CD4-positive, alpha-beta T cell (primary cell): ENCODE results near the gene PPIP5K2. TPM values are rescaled to one million over a fixed set of nuclear protein-coding genes. Genes with fewer than 3 reads are reported as not detected.

Experiments
- ATAC-seq: fragments of 200-7000 bp; cut with Tn5 transposase; one replicate; pipeline ENCODE4 v1.10.0; 2022; ENCODE audit warnings: mild to moderate bottlenecking; ENCODE audit not compliant: poor library complexity
- CTCF ChIA-PET: fragments of 350-600 bp; sonication (Branson Sonifier 250); formaldehyde crosslinking; loops from one replicate; lab custom pipeline; 2021; ENCODE audit warnings: antibody characterized with exemption, inconsistent platforms; lab: Charles Lee
- POLR2A ChIA-PET: fragments of 350-600 bp; sonication (Branson Sonifier 250); formaldehyde crosslinking; loops from one replicate; lab custom pipeline; 2021; ENCODE audit warnings: antibody characterized with exemption, inconsistent platforms; lab: Charles Lee
- DNase-seq, 14 experiments: peaks; one replicate each; pipeline ENCODE4 v3.0.0-alpha.2; 2013 to 2020; ENCODE audit warnings: mixed read lengths in 2 of 14
- H3K27ac ChIP-seq, 2 donors: one replicate each; pipeline versions ENCODE4 v1.5.1 to v1.7.0; 2013; ENCODE audit warnings: low read length in 2 of 2, low read depth in 1 of 2, mild to moderate bottlenecking in 1 of 2
- H3K27me3 ChIP-seq, 2 experiments: 1 replicate in 1 of 2; 2 replicates in 1 of 2; pipeline versions ENCODE4 v1.6.1 to v1.7.0; 2013; ENCODE audit warnings: low read length in 2 of 2, control low read depth in 1 of 2, mild to moderate bottlenecking in 1 of 2, moderate library complexity in 1 of 2; ENCODE audit not compliant: insufficient read depth in 2 of 2, control insufficient read depth in 1 of 2
- H3K36me3 ChIP-seq: one replicate; pipeline ENCODE4 v1.6.1; 2013; ENCODE audit warnings: low read length, control low read depth; ENCODE audit not compliant: insufficient read depth
- H3K4me1 ChIP-seq: one replicate; pipeline ENCODE4 v1.6.1; 2013; ENCODE audit warnings: low read length, control low read depth; ENCODE audit not compliant: insufficient read depth
- H3K4me3 ChIP-seq: one replicate; pipeline ENCODE4 v1.5.1; 2013; ENCODE audit warnings: mild to moderate bottlenecking, low read length, moderate library complexity
- H3K9me3 ChIP-seq, 2 experiments: 1 replicate in 1 of 2; 2 replicates in 1 of 2; pipeline versions ENCODE4 v1.6.1 to v1.7.0; 2013; ENCODE audit warnings: low read length in 2 of 2, mild to moderate bottlenecking in 2 of 2, control low read depth in 1 of 2, moderate library complexity in 1 of 2; ENCODE audit not compliant: control insufficient read depth in 1 of 2, insufficient read depth in 1 of 2
- H3K27ac Mint-ChIP-seq: one replicate; pipeline ENCODE4 v1.8.0; 2020; ENCODE audit warnings: mixed read lengths
- H3K27me3 Mint-ChIP-seq: one replicate; pipeline ENCODE4 v1.8.0; 2021; ENCODE audit warnings: mixed read lengths
- H3K36me3 Mint-ChIP-seq: one replicate; pipeline ENCODE4 v1.8.0; 2021; ENCODE audit warnings: low read depth, mixed read lengths
- H3K4me1 Mint-ChIP-seq: one replicate; pipeline ENCODE4 v1.8.0; 2021; ENCODE audit warnings: low read depth, mixed read lengths
- H3K4me3 Mint-ChIP-seq: one replicate; pipeline ENCODE4 v1.8.0; 2020; ENCODE audit warnings: mild to moderate bottlenecking, mixed read lengths
- H3K9me3 Mint-ChIP-seq: one replicate; pipeline ENCODE4 v1.8.0; 2020; ENCODE audit warnings: mixed read lengths
- intact Hi-C, 2 experiments: fragments of 100-400 bp; cut with DNase I in 1 of 2; cut with micrococcal nuclease in 1 of 2; formaldehyde crosslinking; loops; one replicate each; pipeline versions ENCODE4 v1.15.1 to v1.9.0; 2023 to 2025; cut with DNase I, micrococcal nuclease
- total RNA-seq, 174 experiments: library from RNA in 2 of 174; stranded (reverse) in 2 of 174; gene quantifications; one replicate each; pipeline ENCODE4 v1.2.3 and lab custom pipeline; 2021 to 2026
- TF ChIP-seq, protein P1 (sequence below): fragments of 200-600 bp; IDR thresholded peaks from one replicate; pipeline ENCODE4 v1.8.0; 2022; ENCODE audit warnings: antibody characterized with exemption, mild to moderate bottlenecking

PPIP5K2 gene
- total RNA-seq, 2 experiments from 2014 or later: 40.4 to 45.6 TPM

DNA sequence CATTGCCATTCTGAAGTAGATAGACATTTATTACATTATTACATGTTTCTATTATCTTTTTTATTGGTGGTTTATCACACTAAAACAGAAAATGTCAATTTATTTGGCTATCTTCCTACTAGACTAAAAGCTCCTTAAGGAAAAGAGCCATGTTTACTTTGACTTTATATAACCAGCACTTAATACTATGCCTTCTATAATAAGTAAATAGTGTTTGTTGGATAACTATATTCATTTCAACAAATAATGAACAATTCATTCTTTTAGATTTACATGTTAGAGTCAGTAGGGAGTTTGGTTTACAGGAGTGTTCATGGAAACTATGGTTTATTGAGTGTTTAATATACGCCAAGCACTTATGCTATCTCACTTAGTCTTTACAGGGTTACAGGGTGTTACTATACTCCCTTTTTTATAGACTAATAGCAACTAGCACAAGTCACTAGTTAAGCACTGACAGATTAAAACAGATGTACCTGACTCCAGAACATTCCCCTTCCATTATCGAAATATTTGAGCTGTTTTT is 7.3 kb downstream of the PPIP5K2 start:
- no peaks in the 10 kb centered on the region for H3K27me3 Mint-ChIP-seq
- Histone ChIP-seq H3K9me3 (no peaks in the 10 kb centered on the region), H3K4me1 (peaks cover 5% of the 10 kb centered on the region), H3K4me3 (no peak overlapping the region), H3K27ac (no peak overlapping the region), H3K36me3 (peaks cover 6% of the 10 kb centered on the region), H3K27me3 (no peaks in the 10 kb centered on the region)
- intact Hi-C loops: no loop called here
- ATAC-seq (no peak), DNase-seq (no peak)
- peaks cover 78% of the 10 kb centered on the region for H3K4me1 Mint-ChIP-seq
- ChIA-PET POLR2A (no interaction called here), CTCF (interaction anchor here (1.6 kb wide), 1 partner anchor 12 kb away, joined by 6 read pairs; no protein-coding TSS in a partner anchor)
- no peaks in the 10 kb centered on the region for H3K9me3 Mint-ChIP-seq
- TF ChIP-seq, protein P1, sequence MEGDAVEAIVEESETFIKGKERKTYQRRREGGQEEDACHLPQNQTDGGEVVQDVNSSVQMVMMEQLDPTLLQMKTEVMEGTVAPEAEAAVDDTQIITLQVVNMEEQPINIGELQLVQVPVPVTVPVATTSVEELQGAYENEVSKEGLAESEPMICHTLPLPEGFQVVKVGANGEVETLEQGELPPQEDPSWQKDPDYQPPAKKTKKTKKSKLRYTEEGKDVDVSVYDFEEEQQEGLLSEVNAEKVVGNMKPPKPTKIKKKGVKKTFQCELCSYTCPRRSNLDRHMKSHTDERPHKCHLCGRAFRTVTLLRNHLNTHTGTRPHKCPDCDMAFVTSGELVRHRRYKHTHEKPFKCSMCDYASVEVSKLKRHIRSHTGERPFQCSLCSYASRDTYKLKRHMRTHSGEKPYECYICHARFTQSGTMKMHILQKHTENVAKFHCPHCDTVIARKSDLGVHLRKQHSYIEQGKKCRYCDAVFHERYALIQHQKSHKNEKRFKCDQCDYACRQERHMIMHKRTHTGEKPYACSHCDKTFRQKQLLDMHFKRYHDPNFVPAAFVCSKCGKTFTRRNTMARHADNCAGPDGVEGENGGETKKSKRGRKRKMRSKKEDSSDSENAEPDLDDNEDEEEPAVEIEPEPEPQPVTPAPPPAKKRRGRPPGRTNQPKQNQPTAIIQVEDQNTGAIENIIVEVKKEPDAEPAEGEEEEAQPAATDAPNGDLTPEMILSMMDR: no peak
- H3K4me3 Mint-ChIP-seq: no peak overlapping the region
- H3K36me3 Mint-ChIP-seq: peaks cover 24% of the 10 kb centered on the region
- no peak overlapping the region for H3K27ac Mint-ChIP-seq

DNA sequence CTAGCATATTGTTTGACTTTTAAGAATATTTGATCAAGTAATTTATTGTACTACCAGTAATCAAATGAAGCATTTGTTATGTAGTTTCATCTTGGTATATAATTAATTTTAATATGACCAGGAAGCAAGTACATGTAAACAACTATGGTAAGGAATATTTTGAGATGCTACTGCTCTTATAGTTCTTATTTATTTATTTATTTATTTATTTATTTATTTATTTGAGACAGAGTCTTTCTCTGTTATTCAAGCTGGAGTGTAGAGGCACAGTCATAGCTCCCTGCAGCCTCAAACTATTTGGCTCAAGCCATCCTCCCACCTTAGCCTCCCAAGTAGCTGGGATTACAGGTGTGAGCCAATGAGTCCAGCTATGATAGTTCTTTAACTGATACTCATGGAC is 8.1 kb downstream of the PPIP5K2 start:
- ChIA-PET POLR2A (interaction anchor here (2.5 kb wide), 1 partner anchor 8 kb away, joined by 12 read pairs; the partner anchor contains the start of genes GIN1 and PPIP5K2), CTCF (interaction anchor here (0.8 kb wide), 1 partner anchor 11 kb away, joined by 3 read pairs; no protein-coding TSS in a partner anchor)
- Mint-ChIP-seq H3K27me3 (no peaks in the 10 kb centered on the region), H3K4me1 (peaks cover 78% of the 10 kb centered on the region), H3K9me3 (no peaks in the 10 kb centered on the region), H3K27ac (no peak overlapping the region), H3K4me3 (no peak overlapping the region), H3K36me3 (peaks cover 22% of the 10 kb centered on the region)
- no peak for DNase-seq
- TF ChIP-seq, protein P1: no peak
- Histone ChIP-seq H3K9me3 (no peaks in the 10 kb centered on the region), H3K4me3 (no peak overlapping the region), H3K36me3 (peaks cover 6% of the 10 kb centered on the region), H3K27me3 (no peaks in the 10 kb centered on the region), H3K4me1 (no peaks in the 10 kb centered on the region), H3K27ac (no peak overlapping the region)
- intact Hi-C loops: no loop called here
- no peak for ATAC-seq

DNA sequence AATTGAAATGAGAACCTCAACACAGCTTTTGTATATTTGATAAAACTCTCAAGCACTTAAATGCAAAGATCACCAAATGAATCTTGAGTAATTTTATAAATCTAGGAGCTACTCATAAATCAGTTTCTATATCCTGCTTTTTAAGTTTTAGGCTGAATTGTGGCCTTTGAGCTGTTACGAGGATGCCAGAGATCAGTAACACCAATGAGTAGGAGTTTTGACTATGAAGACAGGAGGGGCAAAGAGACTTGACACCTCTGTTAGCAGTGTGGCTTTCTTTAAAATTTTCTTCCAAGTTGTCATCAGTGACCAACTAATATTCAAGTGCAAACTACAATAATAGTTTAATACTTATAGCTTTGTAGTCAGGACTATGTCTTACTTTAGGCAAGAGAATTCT is 12.6 kb downstream of the PPIP5K2 start:
- POLR2A ChIA-PET: interaction anchor here (1.7 kb wide), 1 partner anchor 13 kb away, joined by 11 read pairs; the partner anchor contains the start of genes GIN1 and PPIP5K2
- H3K36me3 Mint-ChIP-seq: peaks cover 44% of the 10 kb centered on the region
- DNase-seq (no peak), ATAC-seq (no peak)
- peak overlapping the region; percentile 55 for H3K27ac Mint-ChIP-seq
- no peak overlapping the region for H3K27ac ChIP-seq
- no peak overlapping the region for H3K4me3 Mint-ChIP-seq
- H3K27me3 ChIP-seq: no peaks in the 10 kb centered on the region
- H3K27me3 Mint-ChIP-seq: no peaks in the 10 kb centered on the region
- H3K9me3 ChIP-seq: no peaks in the 10 kb centered on the region
- H3K4me1 Mint-ChIP-seq: peaks cover 57% of the 10 kb centered on the region
- no peaks in the 10 kb centered on the region for H3K4me1 ChIP-seq
- no peaks in the 10 kb centered on the region for H3K9me3 Mint-ChIP-seq
- H3K36me3 ChIP-seq: peaks cover 9% of the 10 kb centered on the region
- intact Hi-C loops: no loop called here
- CTCF ChIA-PET: interaction anchor here (1.2 kb wide), 1 partner anchor 13 kb away, joined by 3 read pairs; the partner anchor contains the start of genes GIN1 and PPIP5K2
- no peak overlapping the region for H3K4me3 ChIP-seq
- TF ChIP-seq, protein P1: no peak
